SH-SY5Y (cell line): ENCODE results near the gene SLC35D3.

Experiments used
- GATA2 ChIP-seq: IDR thresholded peaks from 2 replicates; pipeline ENCODE4 v1.6.1; 2011; ENCODE audit warnings: mild to moderate bottlenecking, low read depth, low read length
- GATA3 ChIP-seq: IDR thresholded peaks from 2 replicates; pipeline ENCODE4 v1.6.1; 2011; ENCODE audit warnings: low read depth, mild to moderate bottlenecking, low read length, moderate library complexity

Gene SLC35D3

DNA sequence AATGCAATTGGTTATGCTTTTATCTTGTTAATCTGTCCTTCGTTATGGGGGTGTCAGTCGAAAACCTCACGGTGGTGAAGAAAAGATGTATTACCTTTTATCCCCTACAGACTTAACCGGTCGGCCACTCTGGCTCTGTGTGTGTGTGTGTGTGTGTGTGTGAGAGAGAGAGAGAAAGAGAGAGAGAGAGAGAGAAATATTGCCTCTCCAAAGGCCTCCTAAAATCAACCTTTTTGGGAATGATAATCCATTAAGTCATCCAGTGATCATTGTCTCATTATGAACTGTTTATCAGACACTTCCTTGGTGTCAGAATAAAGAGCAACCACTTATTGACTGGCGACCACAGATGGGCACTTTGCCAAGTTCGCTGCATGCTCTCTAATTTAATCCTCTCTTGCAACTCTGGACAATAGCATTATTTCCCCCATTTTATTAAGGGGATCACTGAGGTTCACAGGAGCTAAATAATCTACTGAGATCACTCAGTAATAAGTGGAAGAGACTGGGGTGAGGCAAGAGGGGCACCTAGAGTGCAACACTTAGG lies 30.7 kb downstream of the SLC35D3 start:
- TF ChIP-seq GATA3: 0 out of 2 replicates have a peak, but pooled peaks have one; percentile 25
- TF ChIP-seq GATA2: peak; percentile 54

GRCh38 chr6:136955123-136955522 lies 33.0 kb downstream of the SLC35D3 start:
- TF ChIP-seq GATA3 (no peak), GATA2 (no peak)

- no peak for TF ChIP-seq GATA2
- no peak for TF ChIP-seq GATA3
Observed at GRCh38 chr6:136956590-136957544, 34.8 kb downstream of the SLC35D3 start.

- TF ChIP-seq GATA2 (no peak), GATA3 (no peak)
Observed at GRCh38 chr6:136958168-136958567, 36.1 kb downstream of the SLC35D3 start.

DNA sequence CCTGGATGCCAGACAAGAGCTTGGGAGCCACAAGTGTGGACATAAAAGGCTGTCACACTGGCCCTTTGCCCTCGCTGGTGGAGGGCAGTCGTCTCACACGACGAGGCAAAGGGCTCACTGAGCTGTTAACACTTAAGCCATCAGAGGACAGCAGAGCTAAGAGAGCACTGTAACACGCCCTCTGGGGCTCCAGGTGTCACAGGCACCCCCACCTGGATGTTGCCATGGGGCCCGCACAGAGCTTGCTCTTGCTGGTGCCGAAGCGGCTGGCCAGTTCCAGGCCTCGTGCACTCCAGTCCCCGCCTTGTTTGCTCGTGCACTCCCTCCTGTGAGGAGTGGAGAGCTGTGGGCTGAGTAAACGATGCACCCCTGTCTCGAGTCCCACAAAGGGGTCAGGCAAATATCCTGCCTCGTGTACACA lies 37.4 kb downstream of the SLC35D3 start:
- TF ChIP-seq GATA3 (no peak), GATA2 (no peak)

DNA sequence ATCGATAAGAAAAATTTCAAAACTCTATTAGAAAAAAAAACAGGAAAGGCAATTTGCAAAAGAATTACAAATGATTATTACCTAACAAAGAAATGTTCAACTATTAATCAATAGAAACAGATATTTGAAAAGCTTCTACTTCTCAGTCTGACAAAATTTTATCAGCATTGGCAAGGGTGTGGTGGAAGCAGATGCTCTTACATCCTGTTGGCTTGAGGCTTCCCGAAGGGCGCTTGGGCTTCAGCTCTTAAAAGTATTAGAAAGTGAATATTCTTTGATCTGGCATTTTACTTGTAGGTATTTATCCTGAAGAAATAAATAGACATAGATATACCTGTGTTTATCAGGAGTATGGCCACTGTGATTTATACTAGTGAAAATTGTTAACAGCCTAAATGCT lies 38.7 kb downstream of the SLC35D3 start:
- TF ChIP-seq GATA3 (no peak), GATA2 (no peak)

DNA sequence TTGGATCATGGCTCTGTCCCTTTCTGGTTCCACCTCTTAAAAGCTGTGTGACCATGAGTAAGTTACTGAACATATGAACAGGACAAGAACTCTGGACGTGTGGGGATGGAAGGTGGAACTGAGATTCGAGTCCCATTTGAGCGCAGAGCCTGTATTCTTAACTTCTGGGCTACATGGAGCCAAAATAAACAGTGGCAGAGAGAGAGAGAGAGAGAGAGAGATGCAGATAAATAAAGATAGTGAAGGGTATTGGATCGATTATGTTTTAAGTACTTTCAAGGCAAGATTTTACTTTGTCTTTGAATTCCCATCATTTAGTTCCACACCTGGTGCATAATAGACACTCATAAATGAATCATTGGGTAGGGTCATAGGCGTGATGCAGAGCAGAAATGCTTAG lies 39.7 kb downstream of the SLC35D3 start:
- TF ChIP-seq GATA3 (no peak), GATA2 (no peak)

- no peak for TF ChIP-seq GATA2
- no peak for TF ChIP-seq GATA3
Observed at GRCh38 chr6:136962661-136963060, 40.6 kb downstream of the SLC35D3 start.

GRCh38 chr6:136963259-136963658 lies 41.2 kb downstream of the SLC35D3 start:
- no peak for TF ChIP-seq GATA2
- TF ChIP-seq GATA3: no peak

DNA sequence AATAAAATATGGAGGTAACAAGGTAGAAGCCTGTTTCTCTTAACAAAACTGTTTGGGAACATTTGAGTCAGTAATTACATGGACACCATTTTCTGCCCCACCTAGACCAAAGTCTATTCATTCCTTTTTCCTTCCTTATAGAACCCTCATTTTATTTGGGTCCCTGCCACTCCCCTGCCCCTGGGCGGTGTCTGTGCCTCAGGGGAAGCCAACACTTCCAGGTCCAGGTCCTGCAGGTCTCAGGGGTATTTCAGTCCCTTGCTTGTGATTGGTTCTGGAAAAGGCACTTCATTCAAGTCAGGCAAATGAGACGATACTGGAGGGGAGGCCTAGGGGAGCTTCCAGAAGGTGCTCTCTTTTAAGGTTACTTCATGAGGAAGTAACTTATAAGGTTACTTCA lies 42.3 kb downstream of the SLC35D3 start:
- no peak for TF ChIP-seq GATA2
- TF ChIP-seq GATA3: no peak

GRCh38 chr6:136967876-136968752 lies 46.0 kb downstream of the SLC35D3 start:
- TF ChIP-seq GATA2 (no peak), GATA3 (no peak)

DNA sequence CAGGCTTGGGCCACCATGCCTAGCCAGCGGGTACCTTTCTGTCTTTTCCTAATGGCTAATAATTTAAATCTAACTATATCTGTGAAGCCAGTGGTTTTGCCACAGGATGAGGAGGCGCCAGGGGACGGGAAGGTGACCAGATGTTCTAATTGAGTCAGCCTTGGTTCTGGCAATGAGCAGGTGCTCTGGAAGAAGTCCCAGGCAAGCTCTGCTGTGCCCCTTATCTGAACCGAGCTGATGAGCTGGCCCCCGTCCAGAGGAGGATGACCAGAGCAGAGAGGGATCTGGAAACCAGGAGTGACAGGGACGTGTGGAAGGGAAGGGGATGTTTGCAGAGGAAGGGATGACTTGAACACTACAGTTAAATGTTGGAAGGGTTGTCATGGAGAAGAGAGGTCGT lies 46.7 kb downstream of the SLC35D3 start:
- TF ChIP-seq GATA2: peak; percentile 89
- TF ChIP-seq GATA3: no peak

DNA sequence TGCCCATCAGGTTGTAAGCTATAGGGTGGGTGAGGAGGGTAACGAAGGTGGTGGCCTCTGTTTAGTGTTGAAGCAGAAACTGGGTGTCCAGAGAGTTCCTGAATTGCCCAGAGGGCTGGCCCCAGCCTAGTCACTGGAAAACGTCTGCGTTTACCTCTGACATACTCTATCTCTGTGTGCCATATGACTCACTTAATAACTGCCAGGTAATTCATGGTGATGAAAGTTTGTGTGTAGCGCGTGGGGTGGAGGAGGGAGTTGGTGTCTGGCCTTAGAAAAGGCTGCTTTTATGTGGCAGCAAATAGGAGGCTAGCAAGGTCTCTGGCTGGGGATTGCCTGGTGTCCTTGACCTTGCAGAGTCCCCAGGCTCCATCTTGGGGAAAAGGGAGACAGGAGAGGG lies 47.3 kb downstream of the SLC35D3 start:
- no peak for TF ChIP-seq GATA2
- TF ChIP-seq GATA3: no peak

DNA sequence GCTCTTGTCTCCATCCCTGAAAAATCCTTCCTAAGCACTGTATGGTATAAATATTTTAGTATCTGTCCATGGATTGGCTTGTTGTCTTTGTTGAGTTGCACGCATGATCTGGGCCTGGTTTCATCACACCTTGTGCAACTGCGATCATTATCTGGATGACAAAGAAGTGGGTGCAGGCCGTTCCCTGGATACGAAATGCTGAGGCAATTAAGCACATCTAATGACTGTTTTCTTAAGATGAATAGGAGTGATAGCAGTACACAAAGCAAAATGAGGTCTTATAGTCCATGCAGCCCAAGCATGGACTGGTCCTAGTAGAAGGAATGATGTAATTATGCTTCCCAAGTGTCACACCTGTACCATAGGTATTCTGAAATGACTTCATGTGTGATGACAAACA lies 47.8 kb downstream of the SLC35D3 start:
- TF ChIP-seq GATA3 (peak; percentile 50; the same call in 1 of the 2 replicates), GATA2 (peak; percentile 65)

GRCh38 chr6:136971609-136972008 lies 49.5 kb downstream of the SLC35D3 start:
- TF ChIP-seq GATA3 (no peak), GATA2 (no peak)
